C4-2B (cell line): ENCODE results near the gene SLC29A4.

ENCODE experiments used
- H3K27ac ChIP-seq: fragments of 450-650 bp; 2 replicates; pipeline ENCODE4 v1.5.1; 2017
- ZFX ChIP-seq: fragments of 450-650 bp; IDR thresholded peaks from 2 replicates; pipeline ENCODE4 v1.6.1; 2017
- TF ChIP-seq, protein P1 (sequence below): fragments of 450-650 bp; conservative IDR thresholded peaks from 2 replicates; pipeline ENCODE4 v1.5.1; 2017; ENCODE audit warnings: mild to moderate bottlenecking

Gene SLC29A4

DNA sequence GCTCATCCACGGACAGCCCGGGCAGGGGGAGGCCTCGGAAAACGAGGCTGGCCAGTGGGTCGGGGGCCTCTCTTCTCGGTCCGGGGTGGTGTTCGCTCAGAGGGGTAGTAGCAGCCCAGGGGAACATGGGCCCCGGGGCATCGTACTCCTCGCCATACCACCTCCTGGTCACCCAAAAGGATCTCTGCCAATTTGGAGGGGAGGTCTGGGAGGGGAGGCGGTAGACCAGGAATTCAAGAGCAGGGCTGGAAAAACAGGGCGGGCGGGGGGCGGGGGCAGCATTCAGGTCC is 67.4 kb downstream of the SLC29A4 start:
- no peak overlapping the region for H3K27ac ChIP-seq
- no peak for TF ChIP-seq ZFX
- TF ChIP-seq, protein P1, sequence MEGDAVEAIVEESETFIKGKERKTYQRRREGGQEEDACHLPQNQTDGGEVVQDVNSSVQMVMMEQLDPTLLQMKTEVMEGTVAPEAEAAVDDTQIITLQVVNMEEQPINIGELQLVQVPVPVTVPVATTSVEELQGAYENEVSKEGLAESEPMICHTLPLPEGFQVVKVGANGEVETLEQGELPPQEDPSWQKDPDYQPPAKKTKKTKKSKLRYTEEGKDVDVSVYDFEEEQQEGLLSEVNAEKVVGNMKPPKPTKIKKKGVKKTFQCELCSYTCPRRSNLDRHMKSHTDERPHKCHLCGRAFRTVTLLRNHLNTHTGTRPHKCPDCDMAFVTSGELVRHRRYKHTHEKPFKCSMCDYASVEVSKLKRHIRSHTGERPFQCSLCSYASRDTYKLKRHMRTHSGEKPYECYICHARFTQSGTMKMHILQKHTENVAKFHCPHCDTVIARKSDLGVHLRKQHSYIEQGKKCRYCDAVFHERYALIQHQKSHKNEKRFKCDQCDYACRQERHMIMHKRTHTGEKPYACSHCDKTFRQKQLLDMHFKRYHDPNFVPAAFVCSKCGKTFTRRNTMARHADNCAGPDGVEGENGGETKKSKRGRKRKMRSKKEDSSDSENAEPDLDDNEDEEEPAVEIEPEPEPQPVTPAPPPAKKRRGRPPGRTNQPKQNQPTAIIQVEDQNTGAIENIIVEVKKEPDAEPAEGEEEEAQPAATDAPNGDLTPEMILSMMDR: no peak

DNA sequence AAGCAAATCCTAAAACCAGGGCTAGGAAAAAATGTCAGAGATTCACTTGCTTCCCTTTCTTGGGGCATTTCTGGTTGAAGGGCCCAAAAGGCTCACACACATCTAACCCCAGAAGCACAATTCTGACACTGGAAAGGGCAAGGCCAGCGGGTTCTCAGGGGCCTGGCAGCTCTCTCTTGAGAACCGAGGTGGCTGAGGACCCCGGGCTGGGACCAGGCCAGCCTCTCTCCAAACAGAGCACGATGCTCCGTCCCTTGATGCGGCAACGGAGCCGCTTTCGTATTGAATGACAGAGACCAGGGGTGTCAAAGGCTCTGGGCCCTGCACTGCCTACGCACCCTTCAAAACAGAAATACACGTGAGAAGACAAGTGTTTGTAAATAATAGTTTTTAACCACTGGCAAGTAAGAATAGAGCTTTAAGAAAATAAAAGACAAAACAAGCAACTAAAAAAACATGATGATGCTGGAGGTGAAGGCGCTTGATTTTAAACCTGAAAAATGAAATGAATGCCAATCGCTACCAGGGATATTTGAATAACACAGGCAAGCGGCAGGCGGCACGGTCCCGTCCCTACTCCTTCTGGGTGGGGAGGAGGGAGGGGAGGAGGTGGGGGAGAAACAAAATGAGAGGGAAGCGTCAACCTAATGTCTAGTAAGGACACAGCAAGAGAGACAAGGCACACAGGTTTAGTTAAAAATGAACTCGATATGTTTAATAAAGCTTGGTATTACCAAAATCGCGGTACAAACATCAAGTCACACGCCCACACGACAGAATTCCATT is 68.0 kb downstream of the SLC29A4 start:
- no peak overlapping the region for H3K27ac ChIP-seq
- TF ChIP-seq, protein P1: no peak
- no peak for TF ChIP-seq ZFX

GRCh38 chr7:5351507-5352265 is 68.9 kb downstream of the SLC29A4 start:
- H3K27ac ChIP-seq: no peak overlapping the region
- TF ChIP-seq ZFX: no peak
- TF ChIP-seq, protein P1: no peak

DNA sequence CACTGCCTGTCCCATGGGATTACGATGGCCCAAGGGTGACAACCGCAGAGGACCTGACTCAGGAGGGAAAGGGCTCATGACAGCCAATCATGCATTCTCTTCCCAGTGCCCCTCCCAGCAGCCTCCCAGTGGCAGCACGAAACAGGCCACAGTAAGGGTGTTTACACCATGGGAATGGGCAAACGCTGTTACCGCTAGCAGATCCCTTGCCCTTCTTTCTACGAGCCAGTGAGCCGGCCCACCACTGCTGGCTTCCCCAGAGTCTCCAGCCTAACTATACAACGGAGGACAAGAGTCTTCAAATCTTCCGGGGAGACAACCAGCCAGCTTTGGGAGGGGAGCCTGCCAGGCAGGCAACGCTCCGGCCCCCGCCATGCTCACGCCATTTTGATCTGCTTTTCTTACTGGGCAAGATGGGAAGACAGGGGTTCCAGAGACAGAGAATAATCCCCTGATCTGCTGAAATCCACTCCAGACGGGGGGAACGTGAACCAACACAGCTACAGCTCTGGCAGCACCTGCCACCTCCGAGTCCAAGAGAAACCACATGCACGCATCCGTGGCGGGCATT is 69.8 kb downstream of the SLC29A4 start:
- TF ChIP-seq, protein P1: no peak
- TF ChIP-seq ZFX: no peak
- no peak overlapping the region for H3K27ac ChIP-seq

DNA sequence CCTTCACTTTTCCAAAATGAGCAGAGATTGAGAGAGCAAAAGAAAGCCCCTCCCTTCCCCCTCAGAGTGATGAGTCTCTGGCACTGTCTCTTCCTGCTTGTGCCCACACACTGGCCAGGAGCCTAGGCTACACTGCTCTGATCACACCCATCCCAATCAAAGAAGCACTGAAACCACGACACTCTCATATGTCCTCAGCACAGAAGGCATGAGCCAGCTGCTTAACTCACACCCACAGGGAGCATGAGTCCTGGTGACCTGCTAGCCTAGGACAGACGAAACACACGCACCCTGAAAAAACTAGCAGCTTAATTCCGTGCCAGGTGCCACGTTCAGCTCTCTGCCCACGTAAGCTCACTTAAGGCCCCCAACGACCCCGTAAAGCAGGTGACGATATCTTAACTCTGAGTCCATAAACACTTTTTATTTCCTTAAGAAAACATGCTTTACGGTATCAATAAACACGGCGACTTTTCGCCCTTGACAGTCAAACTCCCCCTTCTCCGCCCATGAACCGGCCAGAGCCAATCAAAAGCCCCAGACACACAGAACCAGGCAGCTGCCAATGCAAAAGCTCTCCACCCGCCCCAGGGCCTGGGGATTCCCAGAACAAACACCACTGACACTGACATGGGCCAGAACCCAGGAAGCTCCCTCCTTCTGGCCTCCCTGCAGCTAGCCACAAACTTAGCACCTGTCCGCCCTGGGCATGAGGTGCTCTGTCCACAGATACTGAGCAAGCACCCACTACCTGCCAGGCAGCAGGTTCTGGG is 71.9 kb downstream of the SLC29A4 start:
- H3K27ac ChIP-seq: no peak overlapping the region
- no peak for TF ChIP-seq ZFX
- TF ChIP-seq, protein P1: no peak
